Smooth muscle cell (in vitro differentiated cells): ENCODE measurements around the gene EFNB2. TPM values are rescaled to one million over a fixed set of nuclear protein-coding genes. Genes with fewer than 3 reads are reported as not detected.

Source experiments
- DNase-seq: peaks from one replicate; lab custom pipeline; 2025; ENCODE audit not compliant: unreplicated experiment; lab: John Stamatoyannopoulos, UW
- H2AFZ ChIP-seq: fragments of 200-600 bp; sonication (generic); 2 replicates; pipeline ENCODE4 v1.6.0; 2016; ENCODE audit warnings: antibody characterized with exemption, low read depth, mild to moderate bottlenecking
- H3F3A ChIP-seq: fragments of 200-600 bp; sonication (generic); 2 replicates; pipeline ENCODE4 v1.6.0; 2017; ENCODE audit warnings: antibody characterized with exemption, low read depth
- H3K27ac ChIP-seq: fragments of 200-600 bp; sonication (generic); 2 replicates; pipeline ENCODE4 v1.5.1; 2016; ENCODE audit warnings: low read depth, mild to moderate bottlenecking
- H3K27me3 ChIP-seq: fragments of 200-600 bp; sonication (generic); 2 replicates; pipeline ENCODE4 v1.6.1; 2016; ENCODE audit warnings: low read depth, mild to moderate bottlenecking
- H3K36me3 ChIP-seq: fragments of 200-600 bp; sonication (generic); 2 replicates; pipeline ENCODE4 v1.5.1; 2016; ENCODE audit warnings: low read depth
- H3K4me1 ChIP-seq: fragments of 200-600 bp; sonication (generic); 2 replicates; pipeline ENCODE4 v1.5.1; 2016; ENCODE audit warnings: low read depth
- H3K4me2 ChIP-seq: fragments of 200-600 bp; sonication (generic); 2 replicates; pipeline ENCODE4 v1.6.0; 2016; ENCODE audit warnings: mild to moderate bottlenecking
- H3K4me3 ChIP-seq: fragments of 200-600 bp; sonication (generic); 2 replicates; pipeline ENCODE4 v1.5.1; 2016; ENCODE audit warnings: mild to moderate bottlenecking
- H3K79me2 ChIP-seq: fragments of 200-600 bp; sonication (generic); 2 replicates; pipeline ENCODE4 v1.6.0; 2016; ENCODE audit warnings: low read depth, mild to moderate bottlenecking
- H3K9ac ChIP-seq: fragments of 200-600 bp; sonication (generic); 2 replicates; pipeline ENCODE4 v1.6.0; 2016; ENCODE audit warnings: low read depth
- H3K9me3 ChIP-seq: fragments of 200-600 bp; sonication (generic); replicated peaks from 2 replicates; pipeline ENCODE4 v1.5.1; 2016; ENCODE audit warnings: low read depth
- H4K20me1 ChIP-seq: fragments of 200-600 bp; sonication (generic); 2 replicates; pipeline ENCODE4 v1.6.0; 2016; ENCODE audit warnings: low read depth
- WGBS: methylation state at CpG from one replicate; pipeline ENCODE4 v1.1.7; 2016; ENCODE audit warnings: low lambda C conversion rate; 5-methylcytosine and 5-hydroxymethylcytosine counted together
- polyA plus RNA-seq: library from polyadenylated mRNA; unstranded; fragments of >200 nt; fragmentation: Nextera tagmentation; extraction: Ambion mirVana; gene quantifications from 2 replicates; pipeline ENCODE4 v1.2.1, GENCODE V29; 2016
- total RNA-seq: library from RNA; depleted of rRNA; stranded (reverse); fragments of >200 nt; gene quantifications from 2 replicates; pipeline ENCODE4 v1.2.3, GENCODE V29; 2014
- TF ChIP-seq, protein P1 (sequence below): fragments of 200-600 bp; sonication (generic); IDR thresholded peaks from 2 replicates; pipeline ENCODE4 v1.5.1; 2017; ENCODE audit warnings: borderline replicate concordance, mild to moderate bottlenecking, antibody characterized with exemption; ENCODE audit not compliant: insufficient read depth, poor library complexity, severe bottlenecking

Gene EFNB2
- total and polyA plus RNA-seq, 2 experiments from 2014 or later = 15.5 to 42.0 TPM

DNA sequence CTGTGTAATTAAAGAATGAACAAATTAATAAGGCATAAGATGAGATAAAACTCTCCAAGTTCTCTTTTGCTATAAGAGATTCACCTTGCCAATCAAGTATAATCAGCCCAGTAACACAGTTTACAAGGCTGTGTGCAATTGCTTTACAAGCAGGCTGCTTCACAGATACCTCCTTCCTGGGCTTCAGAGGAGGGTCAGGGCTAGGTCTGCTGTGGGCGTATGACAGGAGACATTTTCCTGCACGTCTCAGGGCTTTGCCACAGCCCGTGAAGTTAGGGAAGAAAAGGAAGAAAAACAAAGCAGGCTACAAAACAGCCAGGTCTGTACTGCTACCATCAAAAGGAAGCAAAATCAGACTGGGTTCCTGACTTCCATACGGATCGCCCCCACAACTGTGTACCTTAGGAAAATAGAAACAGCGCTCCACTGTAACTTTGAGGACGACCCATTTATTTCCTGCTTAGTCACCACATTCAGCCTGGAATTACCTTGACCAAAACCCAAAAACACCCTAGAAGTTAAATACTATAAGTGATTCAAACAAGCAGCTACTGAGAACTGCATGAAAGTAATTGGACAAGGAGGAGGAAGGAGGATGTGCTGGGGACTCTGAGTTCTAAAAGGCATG lies 12.4 kb downstream of the EFNB2 start:
- H3K79me2 ChIP-seq = peaks cover 99% of the 10 kb centered on the region
- peak overlapping the region; percentile 47 for H3K4me2 ChIP-seq
- 52% methylated on average over 7 of the region's 7 CpGs for WGBS
- no peaks in the 10 kb centered on the region for H3K36me3 ChIP-seq
- H3K4me3 ChIP-seq = no peak overlapping the region
- peaks cover 4% of the 10 kb centered on the region for H3F3A ChIP-seq
- TF ChIP-seq, protein P1, sequence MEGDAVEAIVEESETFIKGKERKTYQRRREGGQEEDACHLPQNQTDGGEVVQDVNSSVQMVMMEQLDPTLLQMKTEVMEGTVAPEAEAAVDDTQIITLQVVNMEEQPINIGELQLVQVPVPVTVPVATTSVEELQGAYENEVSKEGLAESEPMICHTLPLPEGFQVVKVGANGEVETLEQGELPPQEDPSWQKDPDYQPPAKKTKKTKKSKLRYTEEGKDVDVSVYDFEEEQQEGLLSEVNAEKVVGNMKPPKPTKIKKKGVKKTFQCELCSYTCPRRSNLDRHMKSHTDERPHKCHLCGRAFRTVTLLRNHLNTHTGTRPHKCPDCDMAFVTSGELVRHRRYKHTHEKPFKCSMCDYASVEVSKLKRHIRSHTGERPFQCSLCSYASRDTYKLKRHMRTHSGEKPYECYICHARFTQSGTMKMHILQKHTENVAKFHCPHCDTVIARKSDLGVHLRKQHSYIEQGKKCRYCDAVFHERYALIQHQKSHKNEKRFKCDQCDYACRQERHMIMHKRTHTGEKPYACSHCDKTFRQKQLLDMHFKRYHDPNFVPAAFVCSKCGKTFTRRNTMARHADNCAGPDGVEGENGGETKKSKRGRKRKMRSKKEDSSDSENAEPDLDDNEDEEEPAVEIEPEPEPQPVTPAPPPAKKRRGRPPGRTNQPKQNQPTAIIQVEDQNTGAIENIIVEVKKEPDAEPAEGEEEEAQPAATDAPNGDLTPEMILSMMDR = no peak
- no peaks in the 10 kb centered on the region for H3K9me3 ChIP-seq
- peak overlapping the region; percentile 61 for H3K27ac ChIP-seq
- peaks cover 58% of the 10 kb centered on the region for H3K4me1 ChIP-seq
- peaks cover 24% of the 10 kb centered on the region for H4K20me1 ChIP-seq
- H2AFZ ChIP-seq = no peak overlapping the region
- no peak for DNase-seq
- H3K27me3 ChIP-seq = no peaks in the 10 kb centered on the region
- H3K9ac ChIP-seq = no peak overlapping the region

DNA sequence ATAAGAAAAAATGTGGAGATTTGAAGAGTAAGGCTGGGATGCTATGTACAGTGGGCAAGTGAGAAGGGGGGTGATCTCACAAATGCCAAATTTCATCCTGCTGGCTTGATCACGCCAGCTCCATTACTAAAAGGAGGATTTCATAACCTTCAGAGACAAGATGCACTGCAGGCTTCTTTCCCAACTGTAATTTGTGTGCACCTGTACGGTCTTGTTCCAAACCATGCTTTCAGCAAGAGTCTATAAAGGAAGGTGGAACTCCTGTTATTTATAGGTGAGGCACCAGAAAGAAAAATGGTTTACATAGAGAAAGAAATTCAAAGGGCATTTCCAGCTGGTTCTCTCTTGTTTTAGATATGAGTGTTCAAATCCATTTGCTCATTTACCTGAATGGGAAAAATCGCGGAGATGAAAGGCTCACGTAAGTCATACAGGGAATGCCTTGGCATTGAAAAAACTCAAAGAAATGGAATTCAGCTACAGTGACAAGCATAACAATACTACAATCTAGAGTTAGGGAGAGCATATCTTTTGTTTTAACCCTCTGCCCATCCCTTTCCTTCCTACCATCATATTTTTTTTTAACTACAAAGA lies 13.3 kb downstream of the EFNB2 start:
- TF ChIP-seq, protein P1 = no peak
- no peak overlapping the region for H3K9ac ChIP-seq
- H3K4me1 ChIP-seq = peaks cover 50% of the 10 kb centered on the region
- 78% methylated on average over 5 of the region's 5 CpGs for WGBS
- no peaks in the 10 kb centered on the region for H3K9me3 ChIP-seq
- H3K27me3 ChIP-seq = no peaks in the 10 kb centered on the region
- peaks cover 99% of the 10 kb centered on the region for H3K79me2 ChIP-seq
- DNase-seq = no peak
- H4K20me1 ChIP-seq = peaks cover 24% of the 10 kb centered on the region
- H2AFZ ChIP-seq = no peak overlapping the region
- H3F3A ChIP-seq = peaks cover 4% of the 10 kb centered on the region
- no peak overlapping the region for H3K4me3 ChIP-seq
- no peaks in the 10 kb centered on the region for H3K36me3 ChIP-seq
- peak overlapping the region; percentile 61 for H3K27ac ChIP-seq
- peak overlapping the region; percentile 47 for H3K4me2 ChIP-seq

DNA sequence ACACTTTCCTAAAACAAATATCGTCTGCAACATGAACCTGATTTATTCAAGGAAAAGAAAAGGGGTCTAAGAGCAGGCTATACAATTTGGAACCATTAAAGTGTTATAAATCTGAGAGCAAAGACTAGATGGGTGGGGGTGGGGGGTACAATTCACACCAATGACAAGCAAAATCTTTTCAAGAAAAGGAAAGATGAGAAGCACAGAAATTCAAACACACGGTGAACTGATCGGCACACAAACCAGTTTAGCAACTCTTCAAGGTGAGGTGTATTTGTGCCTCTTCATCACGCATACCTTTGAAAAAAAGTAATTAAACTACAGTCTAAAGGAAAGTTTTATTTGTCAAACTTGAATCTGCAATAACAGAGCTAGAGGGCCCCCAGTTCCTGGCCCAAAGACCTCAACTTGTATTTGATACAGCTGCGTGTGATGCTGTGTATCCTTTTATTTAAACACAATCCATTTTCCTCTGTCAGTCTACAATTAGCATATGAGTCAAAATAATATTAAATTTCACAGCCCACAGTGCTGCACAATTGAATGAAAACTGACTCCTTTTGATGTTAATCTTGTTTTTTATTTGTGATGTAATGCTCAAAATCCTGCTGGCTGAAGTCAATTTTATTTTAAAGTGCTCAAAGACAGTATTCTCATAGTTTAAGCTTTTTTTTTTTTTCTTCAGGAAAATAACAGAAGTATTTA lies 14.2 kb downstream of the EFNB2 start:
- H3K27ac ChIP-seq = peak overlapping the region; percentile 61
- H2AFZ ChIP-seq = no peak overlapping the region
- peak overlapping the region; percentile 49 for H3K4me2 ChIP-seq
- peaks cover 4% of the 10 kb centered on the region for H3F3A ChIP-seq
- H3K27me3 ChIP-seq = no peaks in the 10 kb centered on the region
- 60% methylated on average over 5 of the region's 5 CpGs for WGBS
- no peak for DNase-seq
- H3K4me1 ChIP-seq = peaks cover 48% of the 10 kb centered on the region
- no peak overlapping the region for H3K4me3 ChIP-seq
- H3K9ac ChIP-seq = no peak overlapping the region
- H4K20me1 ChIP-seq = peaks cover 23% of the 10 kb centered on the region
- TF ChIP-seq, protein P1 = no peak
- no peaks in the 10 kb centered on the region for H3K36me3 ChIP-seq
- no peaks in the 10 kb centered on the region for H3K9me3 ChIP-seq
- peaks cover 99% of the 10 kb centered on the region for H3K79me2 ChIP-seq
